HEK293 (cell line): ENCODE measurements around the gene USH1G.

Source experiments
- KLF7 ChIP-seq: fragments of 450-650 bp; formaldehyde crosslinking; IDR thresholded peaks from 2 replicates; pipeline ENCODE4 v1.5.1; 2016; ENCODE audit warnings: missing biosample characterization, missing genetic modification characterization, borderline replicate concordance
- KLF9 ChIP-seq: fragments of 450-650 bp; formaldehyde crosslinking; IDR thresholded peaks from 2 replicates; pipeline ENCODE4 v1.5.1; 2016; ENCODE audit warnings: missing biosample characterization, missing genetic modification characterization, low read depth
- OVOL3 ChIP-seq: fragments of 450-650 bp; formaldehyde crosslinking; IDR thresholded peaks from 2 replicates; pipeline ENCODE4 v1.5.1; 2016; ENCODE audit warnings: missing biosample characterization, missing genetic modification characterization
- ZNF132 ChIP-seq: fragments of 450-650 bp; formaldehyde crosslinking; IDR thresholded peaks from 2 replicates; pipeline ENCODE4 v1.5.1; 2017; ENCODE audit warnings: missing biosample characterization, missing genetic modification characterization, borderline replicate concordance
- ZSCAN30 ChIP-seq: fragments of 450-650 bp; IDR thresholded peaks from 2 replicates; pipeline ENCODE4 v1.5.1; 2018; ENCODE audit warnings: missing biosample characterization, mild to moderate bottlenecking, missing genetic modification characterization, moderate library complexity
- ZXDB ChIP-seq: fragments of 450-650 bp; formaldehyde crosslinking; IDR thresholded peaks from 2 replicates; pipeline ENCODE4 v1.5.1; 2016; ENCODE audit warnings: missing biosample characterization, missing genetic modification characterization
- TF ChIP-seq, protein P1 (sequence below): fragments of 450-650 bp; formaldehyde crosslinking; IDR thresholded peaks from 2 replicates; pipeline ENCODE4 v1.5.1; 2016; ENCODE audit warnings: missing biosample characterization, missing genetic modification characterization
- TF ChIP-seq, protein P2 (sequence below): fragments of 450-650 bp; formaldehyde crosslinking; IDR thresholded peaks from 2 replicates; pipeline ENCODE4 v1.5.1; 2016; ENCODE audit warnings: missing biosample characterization, missing genetic modification characterization
- TF ChIP-seq, protein P3 (sequence below): sonication (generic); formaldehyde crosslinking; IDR thresholded peaks from 2 replicates; pipeline ENCODE4 v1.8.1; 2022; ENCODE audit warnings: mild to moderate bottlenecking, moderate library complexity, missing genetic modification reagents
- TF ChIP-seq, protein P4 (sequence below): fragments of 450-650 bp; formaldehyde crosslinking; IDR thresholded peaks from 2 replicates; pipeline ENCODE4 v1.5.1; 2017; ENCODE audit warnings: missing biosample characterization, missing genetic modification characterization

DNA sequence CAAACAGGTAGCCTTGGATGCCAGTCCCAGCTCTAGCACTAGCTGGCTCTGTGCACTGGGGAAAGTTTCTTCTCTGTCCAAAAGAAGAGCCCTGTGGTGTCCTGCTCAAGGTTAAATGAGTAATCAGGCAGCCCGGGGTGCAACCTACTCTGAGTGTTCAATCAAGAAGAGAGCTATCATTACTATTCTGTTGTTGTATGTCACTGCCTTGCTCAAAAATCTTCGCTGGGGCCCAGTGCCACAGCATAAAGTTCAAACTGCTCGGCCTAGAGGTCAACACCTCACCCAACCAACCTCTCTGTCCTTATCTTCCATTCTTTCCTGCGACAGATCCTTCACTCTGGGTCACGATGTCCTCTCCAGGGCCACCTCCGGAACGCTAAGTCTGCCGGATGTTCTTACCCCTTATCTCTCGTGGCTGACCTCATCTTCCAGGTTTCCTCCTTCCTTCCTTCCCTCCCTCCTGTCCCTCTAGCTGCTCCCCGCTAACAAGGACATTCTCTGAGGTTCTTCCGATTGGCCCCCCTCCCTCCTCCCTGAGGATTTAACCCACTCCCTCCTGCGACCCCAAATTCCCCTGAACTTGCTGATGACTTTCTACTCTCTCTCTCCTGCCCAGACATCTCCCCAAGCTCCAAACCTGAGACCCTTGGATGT is 54.7 kb downstream of the USH1G start:
- TF ChIP-seq, protein P1, sequence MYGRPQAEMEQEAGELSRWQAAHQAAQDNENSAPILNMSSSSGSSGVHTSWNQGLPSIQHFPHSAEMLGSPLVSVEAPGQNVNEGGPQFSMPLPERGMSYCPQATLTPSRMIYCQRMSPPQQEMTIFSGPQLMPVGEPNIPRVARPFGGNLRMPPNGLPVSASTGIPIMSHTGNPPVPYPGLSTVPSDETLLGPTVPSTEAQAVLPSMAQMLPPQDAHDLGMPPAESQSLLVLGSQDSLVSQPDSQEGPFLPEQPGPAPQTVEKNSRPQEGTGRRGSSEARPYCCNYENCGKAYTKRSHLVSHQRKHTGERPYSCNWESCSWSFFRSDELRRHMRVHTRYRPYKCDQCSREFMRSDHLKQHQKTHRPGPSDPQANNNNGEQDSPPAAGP (tag by site-specific recombination) = no peak
- TF ChIP-seq, protein P2, sequence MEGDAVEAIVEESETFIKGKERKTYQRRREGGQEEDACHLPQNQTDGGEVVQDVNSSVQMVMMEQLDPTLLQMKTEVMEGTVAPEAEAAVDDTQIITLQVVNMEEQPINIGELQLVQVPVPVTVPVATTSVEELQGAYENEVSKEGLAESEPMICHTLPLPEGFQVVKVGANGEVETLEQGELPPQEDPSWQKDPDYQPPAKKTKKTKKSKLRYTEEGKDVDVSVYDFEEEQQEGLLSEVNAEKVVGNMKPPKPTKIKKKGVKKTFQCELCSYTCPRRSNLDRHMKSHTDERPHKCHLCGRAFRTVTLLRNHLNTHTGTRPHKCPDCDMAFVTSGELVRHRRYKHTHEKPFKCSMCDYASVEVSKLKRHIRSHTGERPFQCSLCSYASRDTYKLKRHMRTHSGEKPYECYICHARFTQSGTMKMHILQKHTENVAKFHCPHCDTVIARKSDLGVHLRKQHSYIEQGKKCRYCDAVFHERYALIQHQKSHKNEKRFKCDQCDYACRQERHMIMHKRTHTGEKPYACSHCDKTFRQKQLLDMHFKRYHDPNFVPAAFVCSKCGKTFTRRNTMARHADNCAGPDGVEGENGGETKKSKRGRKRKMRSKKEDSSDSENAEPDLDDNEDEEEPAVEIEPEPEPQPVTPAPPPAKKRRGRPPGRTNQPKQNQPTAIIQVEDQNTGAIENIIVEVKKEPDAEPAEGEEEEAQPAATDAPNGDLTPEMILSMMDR (tag by site-specific recombination) = no peak
- TF ChIP-seq ZSCAN30 (tag by site-specific recombination) (no peak), KLF9 (tag by site-specific recombination) (no peak), OVOL3 (tag by site-specific recombination) (no peak), KLF7 (tag by site-specific recombination) (no peak), ZXDB (no peak), ZNF132 (tag by site-specific recombination) (no peak)
- TF ChIP-seq, protein P3, sequence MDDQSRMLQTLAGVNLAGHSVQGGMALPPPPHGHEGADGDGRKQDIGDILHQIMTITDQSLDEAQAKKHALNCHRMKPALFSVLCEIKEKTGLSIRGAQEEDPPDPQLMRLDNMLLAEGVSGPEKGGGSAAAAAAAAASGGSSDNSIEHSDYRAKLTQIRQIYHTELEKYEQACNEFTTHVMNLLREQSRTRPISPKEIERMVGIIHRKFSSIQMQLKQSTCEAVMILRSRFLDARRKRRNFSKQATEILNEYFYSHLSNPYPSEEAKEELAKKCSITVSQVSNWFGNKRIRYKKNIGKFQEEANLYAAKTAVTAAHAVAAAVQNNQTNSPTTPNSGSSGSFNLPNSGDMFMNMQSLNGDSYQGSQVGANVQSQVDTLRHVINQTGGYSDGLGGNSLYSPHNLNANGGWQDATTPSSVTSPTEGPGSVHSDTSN (CRISPR knock-in tag) = no peak
- TF ChIP-seq, protein P4, sequence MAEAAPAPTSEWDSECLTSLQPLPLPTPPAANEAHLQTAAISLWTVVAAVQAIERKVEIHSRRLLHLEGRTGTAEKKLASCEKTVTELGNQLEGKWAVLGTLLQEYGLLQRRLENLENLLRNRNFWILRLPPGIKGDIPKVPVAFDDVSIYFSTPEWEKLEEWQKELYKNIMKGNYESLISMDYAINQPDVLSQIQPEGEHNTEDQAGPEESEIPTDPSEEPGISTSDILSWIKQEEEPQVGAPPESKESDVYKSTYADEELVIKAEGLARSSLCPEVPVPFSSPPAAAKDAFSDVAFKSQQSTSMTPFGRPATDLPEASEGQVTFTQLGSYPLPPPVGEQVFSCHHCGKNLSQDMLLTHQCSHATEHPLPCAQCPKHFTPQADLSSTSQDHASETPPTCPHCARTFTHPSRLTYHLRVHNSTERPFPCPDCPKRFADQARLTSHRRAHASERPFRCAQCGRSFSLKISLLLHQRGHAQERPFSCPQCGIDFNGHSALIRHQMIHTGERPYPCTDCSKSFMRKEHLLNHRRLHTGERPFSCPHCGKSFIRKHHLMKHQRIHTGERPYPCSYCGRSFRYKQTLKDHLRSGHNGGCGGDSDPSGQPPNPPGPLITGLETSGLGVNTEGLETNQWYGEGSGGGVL = no peak
